ENCODE data around the gene DMPK.
"Not testable (repeated sequence)": the region's sequence is repeated elsewhere in the genome, so short reads cannot be mapped to it uniquely, and the experiment has no call there.

The DMPK gene

DNA sequence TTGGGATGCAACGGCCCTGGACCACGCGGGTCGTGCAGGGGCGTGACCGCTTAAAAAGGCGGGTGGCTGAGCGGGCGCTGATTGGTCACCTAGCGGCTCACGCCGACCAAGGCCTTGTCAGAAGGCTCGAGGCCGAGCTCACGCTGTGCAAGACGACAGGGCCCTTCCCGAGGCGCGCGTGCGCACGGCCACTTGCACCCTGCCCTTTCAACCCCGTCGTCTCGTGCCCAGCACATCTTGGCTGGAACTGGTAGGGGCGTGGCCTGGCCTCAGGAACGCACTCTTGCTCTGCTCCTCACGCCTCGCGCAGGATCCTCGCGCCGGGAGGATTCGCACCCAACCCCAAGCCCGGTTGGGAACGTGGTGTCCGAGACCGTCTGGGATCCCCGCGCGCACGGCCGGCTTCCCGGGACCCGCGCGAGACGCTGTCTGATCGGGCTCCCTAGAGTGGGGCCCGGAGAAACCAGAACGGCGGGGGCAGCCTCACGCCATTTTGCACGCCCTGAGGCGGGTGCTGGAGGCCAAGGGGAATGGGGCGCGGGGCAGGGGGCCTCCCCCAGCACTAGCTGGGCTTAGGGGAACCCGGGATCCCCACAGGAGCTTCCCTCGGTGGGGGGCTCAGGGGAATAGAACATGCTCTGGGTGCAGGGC, 49.0 kb downstream of the DMPK start, which contains the start of gene MEIOSIN:
TSS of gene MEIOSIN (plus strand) at position 280 of the 651 bp plus-strand sequence. CDS start 1,938 bp downstream, outside the sequence.
- DNase-seq = no peak

DNA sequence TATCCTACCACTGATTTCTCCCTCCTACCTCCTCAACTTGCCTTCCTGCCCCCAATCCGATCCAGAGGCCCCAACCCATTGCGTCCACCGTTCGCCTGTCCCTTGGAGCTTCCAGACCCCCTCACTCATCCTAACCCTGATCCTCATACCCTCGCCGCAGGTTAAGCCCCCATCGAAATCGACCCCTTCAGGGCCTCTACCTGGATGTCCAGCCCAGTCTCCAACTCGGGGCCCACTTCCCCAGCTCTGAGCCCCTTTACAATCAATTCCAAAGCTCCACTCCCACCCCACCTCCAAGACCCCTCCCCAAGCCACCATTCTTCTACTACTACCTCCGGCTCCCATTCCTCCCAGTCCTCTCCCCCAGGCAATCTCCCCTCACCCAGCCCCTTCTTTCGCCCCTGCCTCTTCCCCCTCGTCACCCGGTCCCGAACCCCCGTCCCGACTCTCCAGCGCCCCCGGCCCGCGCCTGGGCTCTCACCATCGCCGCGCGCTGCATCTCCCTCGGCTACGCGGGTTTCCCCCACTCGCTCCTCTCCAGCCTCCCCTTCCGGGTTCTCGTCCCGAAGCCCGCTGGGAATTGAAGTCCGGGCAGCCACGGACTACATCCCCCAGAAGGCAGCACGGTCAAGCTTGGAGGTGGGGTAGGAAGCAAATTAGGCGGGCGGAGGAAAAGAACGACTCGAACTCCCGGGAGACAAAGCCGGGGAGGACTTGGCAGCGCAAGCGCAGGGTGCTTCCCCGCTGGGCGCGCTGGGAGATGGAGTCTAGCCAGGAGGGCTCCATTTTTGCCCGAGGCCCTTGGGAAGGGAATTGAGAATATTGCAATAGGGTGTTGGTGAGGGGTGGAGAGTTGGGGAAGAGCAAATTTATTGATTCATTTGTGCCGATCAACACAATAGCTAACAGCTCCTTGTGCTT, 51.7 kb downstream of the DMPK start, which contains the start of gene FBXO46:
TSS of gene FBXO46 (minus strand) at position 529 of the 921 bp plus-strand sequence. CDS start 17,401 bp downstream, outside the sequence.
- peak; percentile 88 for DNase-seq

GRCh38 chr19:45729800-45730290, 52.4 kb downstream of the DMPK start:
- no peak for DNase-seq

DNA sequence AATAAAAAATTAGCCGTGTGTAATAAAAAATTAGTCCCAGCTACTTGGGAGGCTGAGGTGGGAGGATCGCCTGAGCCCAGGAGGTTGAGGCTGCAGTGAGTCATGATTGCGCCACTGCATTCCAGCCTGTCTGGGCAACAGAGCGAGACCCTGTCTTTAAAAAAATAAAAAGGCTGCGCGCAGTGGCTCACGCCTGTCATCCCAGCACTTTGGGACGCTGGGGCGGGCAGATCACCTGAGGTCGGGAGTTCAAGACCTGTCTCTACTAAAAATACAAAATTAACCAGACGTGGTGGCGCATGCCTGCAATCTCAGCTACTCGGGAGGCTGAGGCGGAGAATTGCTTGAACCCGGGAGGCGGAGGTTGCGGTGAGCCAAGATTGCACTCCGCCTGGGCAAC, 53.6 kb downstream of the DMPK start:
- DNase-seq = not testable (repeated sequence)

GRCh38 chr19:45720065-45720464, 62.2 kb downstream of the DMPK start:
- not testable (repeated sequence) for DNase-seq
